H1 (cell line): ENCODE data around the gene ZNF648.

ENCODE experiments used
- CTCF ChIP-seq, 3 experiments: IDR thresholded peaks; 1 replicate in 2 of 3; 2 replicates in 1 of 3; pipeline versions ENCODE4 v1.5.1 to v1.6.1; 2011; ENCODE audit warnings: low read length in 3 of 3, mild to moderate bottlenecking in 3 of 3, inconsistent platforms in 2 of 3, low read depth in 1 of 3, moderate library complexity in 1 of 3; ENCODE audit not compliant: insufficient read depth in 1 of 3; ENCODE audit errors: control extremely low read depth in 1 of 3
- EP300 ChIP-seq, 2 experiments: IDR thresholded peaks; 1 replicate in 1 of 2; 2 replicates in 1 of 2; pipeline ENCODE4 v1.6.1; 2011 to 2012; ENCODE audit warnings: low read depth in 2 of 2, low read length in 2 of 2, mild to moderate bottlenecking in 2 of 2, borderline replicate concordance in 1 of 2, inconsistent platforms in 1 of 2, moderate library complexity in 1 of 2
- NRF1 ChIP-seq: IDR thresholded peaks from 2 replicates; pipeline ENCODE4 v1.6.1; 2011; ENCODE audit warnings: mild to moderate bottlenecking, low read depth, low read length, improper control_type of control experiment
- POLR2A ChIP-seq, 2 experiments: IDR thresholded peaks; 1 replicate in 1 of 2; 2 replicates in 1 of 2; pipeline ENCODE4 v1.6.1; 2011; ENCODE audit warnings: low read depth in 2 of 2, low read length in 2 of 2, mild to moderate bottlenecking in 2 of 2; ENCODE audit errors: control extremely low read depth in 1 of 2
- POLR2AphosphoS5 ChIP-seq: IDR thresholded peaks from 2 replicates; pipeline ENCODE4 v1.6.1; 2011; ENCODE audit warnings: low read depth, low read length
- RBBP5 ChIP-seq: IDR thresholded peaks from 2 replicates; pipeline ENCODE4 v1.7.1; 2012; ENCODE audit warnings: low read depth, mild to moderate bottlenecking, inconsistent platforms, low read length, moderate library complexity, borderline replicate concordance
- RNF2 ChIP-seq: fragments of 200-900, 300-1000 bp; sonication (generic); IDR thresholded peaks from 2 replicates; pipeline ENCODE4 v1.7.1; 2016; ENCODE audit warnings: borderline replicate concordance, low read depth, mild to moderate bottlenecking, antibody characterized with exemption, low read length; ENCODE audit not compliant: poor library complexity, severe bottlenecking; ENCODE audit errors: missing control alignments
- SP1 ChIP-seq: IDR thresholded peaks from 2 replicates; pipeline ENCODE4 v1.6.1; 2011; ENCODE audit warnings: low read depth, low read length
- USF2 ChIP-seq: IDR thresholded peaks from 2 replicates; pipeline ENCODE4 v1.6.1; 2011; ENCODE audit warnings: low read length, improper control_type of control experiment

- peak; percentile 77 to 85 (median 84) for TF ChIP-seq CTCF (IDR thresholded peaks at IDR 0.05; ENCODE audit: control extremely low read depth in 1 of 3, insufficient read depth in 1 of 3, low read depth in 1 of 3, low read length in 3 of 3)
- TF ChIP-seq USF2 = no peak
- no peak for TF ChIP-seq NRF1
- TF ChIP-seq RNF2 = no peak
- TF ChIP-seq SP1 = no peak
- TF ChIP-seq EP300 (IDR thresholded peaks at IDR 0.05; ENCODE audit: borderline replicate concordance in 1 of 2, low read depth in 2 of 2, low read length in 2 of 2) = no peak
- TF ChIP-seq POLR2A (IDR thresholded peaks at IDR 0.05; ENCODE audit: control extremely low read depth in 1 of 2, low read depth in 2 of 2, low read length in 2 of 2) = no peak
- no peak for TF ChIP-seq RBBP5
- TF ChIP-seq POLR2AphosphoS5 = no peak
Observed at GRCh38 chr1:182069028-182069466, 7.5 kb upstream of the ZNF648 start.
